B cell (primary cell): ENCODE measurements around the gene MAPKBP1. TPM values are rescaled to one million over a fixed set of nuclear protein-coding genes. Genes with fewer than 3 reads are reported as not detected.

Source experiments
- ATAC-seq: fragments of 200-7000 bp; cut with Tn5 transposase; one replicate; pipeline ENCODE4 v1.10.0; 2021; ENCODE audit warnings: low read depth, mild to moderate bottlenecking, moderate number of reproducible peaks, moderate library complexity
- CTCF ChIA-PET: fragments of 350-600 bp; sonication (Branson Sonifier 250); formaldehyde crosslinking; loops from one replicate; lab custom pipeline; 2021; ENCODE audit warnings: antibody characterized with exemption, inconsistent platforms; lab: Charles Lee
- POLR2A ChIA-PET: fragments of 350-600 bp; sonication (Branson Sonifier 250); formaldehyde crosslinking; loops from one replicate; lab custom pipeline; 2021; ENCODE audit warnings: antibody characterized with exemption; lab: Charles Lee
- DNase-seq: peaks from one replicate; pipeline ENCODE4 v3.0.0; 2013
- H2AFZ ChIP-seq: 2 replicates; pipeline ENCODE4 v1.6.1; 2012; ENCODE audit warnings: mild to moderate bottlenecking, low read depth, low read length; ENCODE audit not compliant: insufficient read depth, poor library complexity, severe bottlenecking
- H3K27ac ChIP-seq, 2 donors: 1 replicate in 1 of 2; 2 replicates in 1 of 2; pipeline ENCODE4 v1.5.1; 2012 to 2013; ENCODE audit warnings: low read length in 2 of 2, mild to moderate bottlenecking in 2 of 2, moderate library complexity in 1 of 2
- H3K27me3 ChIP-seq, 4 experiments: fragments of 200-600 bp in 1 of 4; sonication (generic) in 1 of 4; replicated peaks in 1 of 4; 1 replicate in 2 of 4; 2 replicates in 2 of 4; pipeline versions ENCODE4 v1.6.1 to v1.7.0; 2013 to 2016; ENCODE audit warnings: low read length in 3 of 4, mild to moderate bottlenecking in 2 of 4, mixed read lengths in 1 of 4, moderate library complexity in 1 of 4; ENCODE audit not compliant: insufficient read depth in 4 of 4, control insufficient read depth in 3 of 4; ENCODE audit errors: control extremely low read depth in 1 of 4
- H3K36me3 ChIP-seq, 2 experiments: replicated peaks in 1 of 2; 1 replicate in 1 of 2; 2 replicates in 1 of 2; pipeline versions ENCODE4 v1.6.1 to v1.7.1; 2013; ENCODE audit warnings: low read length in 1 of 2; ENCODE audit not compliant: insufficient read depth in 2 of 2, control insufficient read depth in 1 of 2; ENCODE audit errors: control extremely low read depth in 1 of 2, extremely low read depth in 1 of 2
- H3K4me1 ChIP-seq, 2 donors: fragments of 200-600 bp in 1 of 2; sonication (generic) in 1 of 2; 1 replicate in 1 of 2; 2 replicates in 1 of 2; pipeline versions ENCODE4 v1.5.1 to v1.6.1; 2013 to 2017; ENCODE audit warnings: low read length in 2 of 2; ENCODE audit not compliant: control insufficient read depth in 2 of 2, insufficient read depth in 2 of 2
- H3K4me2 ChIP-seq: replicated peaks from 2 replicates; pipeline ENCODE3; 2012; ENCODE audit warnings: mild to moderate bottlenecking, low read depth, low read length; ENCODE audit not compliant: poor library complexity, severe bottlenecking
- H3K4me3 ChIP-seq, 5 experiments: fragments of 200-600 bp in 1 of 5; sonication (generic) in 1 of 5; 1 replicate in 3 of 5; 2 replicates in 2 of 5; pipeline versions ENCODE4 v1.5.1 to v1.7.0; 2011 to 2016; ENCODE audit warnings: low read length in 4 of 5, mild to moderate bottlenecking in 4 of 5, low read depth in 2 of 5, control low read depth in 1 of 5, moderate library complexity in 1 of 5; ENCODE audit not compliant: insufficient read depth in 1 of 5; ENCODE audit errors: control extremely low read depth in 1 of 5, extremely low read depth in 1 of 5
- H3K79me2 ChIP-seq: fragments of 200-600 bp; sonication (generic); one replicate; pipeline ENCODE4 v1.6.0; 2016; ENCODE audit warnings: low read length; ENCODE audit not compliant: control insufficient read depth, insufficient read depth
- H3K9ac ChIP-seq: fragments of 200-600 bp; sonication (generic); 2 replicates; pipeline ENCODE4 v1.6.1; 2017; ENCODE audit warnings: mild to moderate bottlenecking, low read length, moderate library complexity
- H3K9me3 ChIP-seq, 3 donors: one replicate each; pipeline versions ENCODE4 v1.6.1 to v1.7.1; 2013; ENCODE audit warnings: low read length in 2 of 3; ENCODE audit not compliant: control insufficient read depth in 2 of 3, insufficient read depth in 1 of 3; ENCODE audit errors: control extremely low read depth in 1 of 3
- H4K20me1 ChIP-seq: 2 replicates; pipeline ENCODE4 v1.6.0; 2012; ENCODE audit warnings: mild to moderate bottlenecking, low read length; ENCODE audit not compliant: insufficient read depth, control insufficient read depth, poor library complexity, severe bottlenecking
- H3K27ac Mint-ChIP-seq: one replicate; pipeline ENCODE4 v1.8.0; 2021; ENCODE audit warnings: mixed read lengths
- H3K27me3 Mint-ChIP-seq: one replicate; pipeline ENCODE4 v1.8.0; 2021; ENCODE audit warnings: mixed read lengths
- H3K4me1 Mint-ChIP-seq: one replicate; pipeline ENCODE4 v1.8.0; 2021; ENCODE audit warnings: mixed read lengths
- H3K4me3 Mint-ChIP-seq: one replicate; pipeline ENCODE4 v1.8.0; 2021; ENCODE audit warnings: mixed read lengths
- H3K9me3 Mint-ChIP-seq: one replicate; pipeline ENCODE4 v1.8.0; 2022; ENCODE audit warnings: mixed read lengths; ENCODE audit not compliant: insufficient read depth
- EZH2 ChIP-seq: IDR thresholded peaks from 2 replicates; pipeline ENCODE4 v1.6.1; 2012; ENCODE audit warnings: borderline replicate concordance, low read depth, mild to moderate bottlenecking, moderate library complexity, low read length; ENCODE audit not compliant: insufficient read depth, poor library complexity, severe bottlenecking
- WGBS: methylation state at CpG from one replicate; pipeline ENCODE4 v1.1.5; 2013; ENCODE audit warnings: missing lambda C conversion rate; ENCODE audit not compliant: insufficient coverage; 5-methylcytosine and 5-hydroxymethylcytosine counted together
- intact Hi-C: fragments of 100-400 bp; cut with micrococcal nuclease; formaldehyde crosslinking; loops from one replicate; pipeline ENCODE4 v1.10.0; 2022
- polyA plus RNA-seq: library from polyadenylated mRNA; depleted of rRNA; stranded (reverse); fragments of >200 nt; gene quantifications from 2 replicates; pipeline ENCODE4 v1.2.3, GENCODE V29; 2012
- total RNA-seq, 2 donors: library from RNA; stranded (reverse); fragments of 120-200 nt in 1 of 2; gene quantifications; 1 replicate in 1 of 2; 2 replicates in 1 of 2; pipeline versions ENCODE4 v1.2.3 to v1.2.4, GENCODE V29; 2013 to 2022
- TF ChIP-seq, protein P1 (sequence below): fragments of 200-600 bp; IDR thresholded peaks from one replicate; pipeline ENCODE4 v1.8.0; 2022; ENCODE audit warnings: antibody characterized with exemption, mild to moderate bottlenecking

MAPKBP1 gene
- total and polyA plus RNA-seq, 2 donors (not counting 1 experiment from before 2014, with no cell fraction given), result 14.1 to 59.2 TPM

DNA sequence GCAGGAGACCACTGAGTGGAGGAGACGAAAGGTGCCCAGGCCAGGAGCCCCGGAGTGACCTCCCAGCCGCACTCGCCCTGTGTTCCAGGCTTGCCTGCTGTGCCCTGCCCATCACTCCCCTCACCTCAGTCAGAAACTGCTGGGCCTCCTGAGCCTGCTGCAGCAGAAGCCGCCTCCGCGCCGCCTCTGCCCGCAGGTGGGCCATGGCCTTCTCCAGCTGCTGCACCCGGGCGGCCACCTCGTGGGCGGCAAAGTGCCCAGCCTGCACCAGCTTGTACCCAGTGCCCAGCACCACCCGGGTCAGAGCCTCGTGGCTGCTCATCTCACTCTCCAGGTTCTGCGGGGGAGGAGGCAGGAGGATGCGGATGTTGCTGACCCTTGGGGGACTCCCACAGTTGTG lies 82.0 kb downstream of the MAPKBP1 start:
- Histone ChIP-seq H3K4me2 (no peak overlapping the region), H3K36me3 (no peaks in the 10 kb centered on the region), H3K9me3 (no peaks in the 10 kb centered on the region), H3K79me2 (no peaks in the 10 kb centered on the region), H3K4me3 (no peak overlapping the region), H3K9ac (no peak overlapping the region), H3K27ac (no peak overlapping the region), H3K27me3 (peaks cover 0 to 7% (median 0%) of the 10 kb centered on the region in 4 experiments), H4K20me1 (no peaks in the 10 kb centered on the region), H3K4me1 (peaks cover 0 to 6% of the 10 kb centered on the region in 2 donors), H2AFZ (no peak overlapping the region)
- no peak overlapping the region for H3K27ac Mint-ChIP-seq
- peaks cover under 1% of the 10 kb centered on the region for H3K4me1 Mint-ChIP-seq
- ChIA-PET POLR2A (no interaction called here), CTCF (no interaction called here)
- H3K27me3 Mint-ChIP-seq, result no peaks in the 10 kb centered on the region
- H3K4me3 Mint-ChIP-seq, result no peak overlapping the region
- 98% methylated on average over 17 of the region's 17 CpGs for WGBS
- no peaks in the 10 kb centered on the region for H3K9me3 Mint-ChIP-seq
- ATAC-seq, result no peak
- TF ChIP-seq EZH2, result no peak
- intact Hi-C loops, result no loop called here
- DNase-seq, result no peak

DNA sequence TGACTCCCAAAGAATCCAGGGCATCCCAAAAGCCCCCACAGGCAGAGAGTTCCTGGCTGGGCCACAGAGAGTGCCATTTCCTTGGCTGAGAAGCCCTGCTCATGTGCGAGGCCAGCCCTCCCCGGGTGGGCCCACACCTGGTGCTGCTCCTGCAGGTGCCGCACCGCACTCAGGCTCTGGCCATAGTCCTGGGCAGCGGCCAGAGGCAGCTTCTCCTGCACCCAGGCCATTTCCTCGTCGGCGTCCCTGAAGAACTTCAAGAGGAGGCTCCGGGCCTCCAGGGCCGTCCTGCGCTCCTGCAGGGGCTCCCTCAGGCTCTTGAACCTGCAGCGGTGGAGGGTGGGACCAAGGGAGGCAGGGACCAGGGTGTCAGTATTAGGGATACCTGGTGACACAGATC lies 82.4 kb downstream of the MAPKBP1 start:
- Histone ChIP-seq H3K27me3 (peaks cover 0 to 7% (median 0%) of the 10 kb centered on the region in 4 experiments), H4K20me1 (no peaks in the 10 kb centered on the region), H3K4me2 (no peak overlapping the region), H3K4me1 (peaks cover 0 to 6% of the 10 kb centered on the region in 2 donors), H3K9me3 (no peaks in the 10 kb centered on the region), H3K36me3 (no peaks in the 10 kb centered on the region), H2AFZ (no peak overlapping the region), H3K27ac (no peak overlapping the region), H3K79me2 (no peaks in the 10 kb centered on the region), H3K9ac (no peak overlapping the region), H3K4me3 (no peak overlapping the region)
- intact Hi-C loops, result no loop called here
- ATAC-seq, result no peak
- 97% methylated on average over 12 of the region's 12 CpGs for WGBS
- Mint-ChIP-seq H3K9me3 (no peaks in the 10 kb centered on the region), H3K27me3 (no peaks in the 10 kb centered on the region), H3K4me1 (no peaks in the 10 kb centered on the region), H3K27ac (no peak overlapping the region), H3K4me3 (no peak overlapping the region)
- TF ChIP-seq, protein P1, sequence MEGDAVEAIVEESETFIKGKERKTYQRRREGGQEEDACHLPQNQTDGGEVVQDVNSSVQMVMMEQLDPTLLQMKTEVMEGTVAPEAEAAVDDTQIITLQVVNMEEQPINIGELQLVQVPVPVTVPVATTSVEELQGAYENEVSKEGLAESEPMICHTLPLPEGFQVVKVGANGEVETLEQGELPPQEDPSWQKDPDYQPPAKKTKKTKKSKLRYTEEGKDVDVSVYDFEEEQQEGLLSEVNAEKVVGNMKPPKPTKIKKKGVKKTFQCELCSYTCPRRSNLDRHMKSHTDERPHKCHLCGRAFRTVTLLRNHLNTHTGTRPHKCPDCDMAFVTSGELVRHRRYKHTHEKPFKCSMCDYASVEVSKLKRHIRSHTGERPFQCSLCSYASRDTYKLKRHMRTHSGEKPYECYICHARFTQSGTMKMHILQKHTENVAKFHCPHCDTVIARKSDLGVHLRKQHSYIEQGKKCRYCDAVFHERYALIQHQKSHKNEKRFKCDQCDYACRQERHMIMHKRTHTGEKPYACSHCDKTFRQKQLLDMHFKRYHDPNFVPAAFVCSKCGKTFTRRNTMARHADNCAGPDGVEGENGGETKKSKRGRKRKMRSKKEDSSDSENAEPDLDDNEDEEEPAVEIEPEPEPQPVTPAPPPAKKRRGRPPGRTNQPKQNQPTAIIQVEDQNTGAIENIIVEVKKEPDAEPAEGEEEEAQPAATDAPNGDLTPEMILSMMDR, result no peak
- no peak for TF ChIP-seq EZH2
- DNase-seq, result no peak
- POLR2A ChIA-PET, result no interaction called here
- CTCF ChIA-PET, result no interaction called here
